HG03045 (cell line): Measurements from ENCODE around the gene RHOF.

Source experiments
- ATAC-seq: cut with Tn5 transposase; IDR thresholded peaks from one replicate; pipeline ENCODE4 v1.9.1; 2021; ENCODE audit warnings: mild to moderate bottlenecking, moderate library complexity; ENCODE audit not compliant: unreplicated experiment

Gene RHOF

DNA sequence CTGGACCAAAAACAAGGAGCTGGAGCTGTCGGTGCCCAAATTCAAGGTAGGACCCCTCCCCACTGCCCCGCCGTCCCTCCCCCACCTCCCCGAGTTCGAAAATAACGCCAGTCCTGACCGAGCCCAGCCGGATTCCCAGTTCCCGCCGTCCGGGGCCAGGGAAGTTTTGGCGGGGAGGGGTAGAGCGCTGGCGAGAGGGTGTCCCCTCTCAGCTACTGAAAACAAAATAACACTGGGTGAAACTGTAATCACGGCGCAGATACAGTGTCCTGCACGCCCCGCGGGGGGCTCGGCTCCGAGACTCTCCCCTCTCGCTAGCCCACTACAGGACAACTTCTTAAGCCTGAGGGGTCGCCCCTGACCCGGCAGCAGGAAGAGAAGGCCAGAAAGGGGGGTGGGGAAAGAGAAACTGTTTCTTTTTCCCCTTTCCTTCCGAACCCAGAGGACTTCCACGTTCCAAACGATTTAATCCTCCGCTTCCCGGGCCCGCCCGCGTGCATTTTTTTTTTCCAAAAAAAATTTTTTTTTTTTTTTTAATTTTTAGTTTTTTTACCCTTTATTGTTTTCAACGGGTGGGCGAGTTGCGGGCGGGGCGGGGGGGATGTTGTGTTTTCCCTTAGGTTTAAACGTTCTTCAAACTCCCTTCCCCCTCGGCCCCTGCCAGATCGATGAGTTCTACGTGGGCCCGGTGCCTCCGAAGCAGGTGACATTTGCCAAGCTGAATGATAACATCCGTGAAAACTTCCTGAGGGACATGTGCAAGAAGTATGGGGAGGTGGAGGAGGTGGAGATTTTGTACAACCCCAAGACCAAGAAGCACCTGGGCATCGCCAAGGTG, 11.9 kb upstream of the RHOF start:
- ATAC-seq, result no peak

DNA sequence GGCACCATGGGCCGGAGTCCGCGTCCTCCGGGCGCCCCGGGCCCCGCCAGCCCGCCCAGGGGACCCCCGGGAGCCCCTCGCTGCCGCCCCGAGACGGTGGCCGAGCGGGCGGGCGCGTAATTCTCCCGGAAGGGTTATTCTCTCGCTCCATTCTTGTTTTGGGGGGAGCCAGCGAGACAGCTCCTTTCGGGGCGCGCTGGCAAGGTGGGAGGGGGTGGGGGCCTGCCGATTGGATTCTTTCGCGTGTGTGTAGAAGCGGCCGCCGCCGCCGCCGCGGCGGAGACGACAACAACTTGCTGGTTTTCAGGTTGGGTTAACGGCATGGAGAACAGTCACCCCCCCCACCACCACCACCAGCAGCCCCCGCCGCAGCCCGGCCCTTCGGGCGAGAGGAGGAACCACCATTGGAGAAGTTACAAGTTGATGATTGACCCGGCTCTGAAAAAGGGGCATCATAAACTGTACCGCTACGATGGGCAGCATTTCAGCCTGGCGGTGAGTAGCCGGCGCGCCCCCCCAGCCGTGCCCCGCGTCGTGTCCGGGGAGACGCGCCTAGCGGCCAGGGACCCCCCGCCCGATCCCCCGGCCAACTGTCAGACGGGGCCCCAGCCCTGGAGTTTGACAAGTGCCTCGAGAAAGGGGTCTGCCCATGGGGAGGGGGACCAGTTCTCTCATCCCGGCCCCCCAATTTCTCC, 11.1 kb upstream of the RHOF start:
- ATAC-seq, result no peak

DNA sequence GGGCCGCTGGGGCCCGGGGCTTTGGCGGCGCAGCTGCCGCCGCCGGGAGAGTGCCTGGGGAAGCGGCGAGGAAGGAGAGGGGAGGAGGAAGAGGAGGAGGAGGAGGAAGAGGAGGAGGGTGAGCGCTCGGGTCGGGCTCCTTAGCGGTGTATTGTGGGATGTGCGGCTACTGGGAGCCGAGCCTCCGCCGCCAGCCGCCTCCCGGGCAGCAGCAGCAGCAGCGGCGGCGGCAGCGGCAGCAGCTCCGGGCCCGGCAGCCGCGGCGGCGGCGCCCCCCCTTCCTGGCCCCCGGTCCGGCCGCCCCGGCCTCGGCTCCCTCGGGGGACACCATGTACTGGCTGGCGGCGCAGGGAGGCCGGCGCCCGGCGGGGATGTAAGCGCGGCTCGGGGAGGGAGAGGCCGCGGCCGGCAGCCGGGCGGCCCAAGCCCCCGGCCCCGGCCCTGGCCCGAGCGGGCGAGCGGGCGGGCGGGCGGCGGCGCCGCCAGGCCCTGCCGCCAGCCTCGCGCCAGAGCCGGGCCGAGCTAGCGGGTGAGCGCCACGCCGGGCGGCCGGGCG, 10.5 kb upstream of the RHOF start, which contains the start of gene SETD1B:
Gene SETD1B (plus strand): TSS at position 149 of the 556 bp plus-strand sequence. CDS start 729 bp downstream, outside the sequence.
- ATAC-seq, result no peak

DNA sequence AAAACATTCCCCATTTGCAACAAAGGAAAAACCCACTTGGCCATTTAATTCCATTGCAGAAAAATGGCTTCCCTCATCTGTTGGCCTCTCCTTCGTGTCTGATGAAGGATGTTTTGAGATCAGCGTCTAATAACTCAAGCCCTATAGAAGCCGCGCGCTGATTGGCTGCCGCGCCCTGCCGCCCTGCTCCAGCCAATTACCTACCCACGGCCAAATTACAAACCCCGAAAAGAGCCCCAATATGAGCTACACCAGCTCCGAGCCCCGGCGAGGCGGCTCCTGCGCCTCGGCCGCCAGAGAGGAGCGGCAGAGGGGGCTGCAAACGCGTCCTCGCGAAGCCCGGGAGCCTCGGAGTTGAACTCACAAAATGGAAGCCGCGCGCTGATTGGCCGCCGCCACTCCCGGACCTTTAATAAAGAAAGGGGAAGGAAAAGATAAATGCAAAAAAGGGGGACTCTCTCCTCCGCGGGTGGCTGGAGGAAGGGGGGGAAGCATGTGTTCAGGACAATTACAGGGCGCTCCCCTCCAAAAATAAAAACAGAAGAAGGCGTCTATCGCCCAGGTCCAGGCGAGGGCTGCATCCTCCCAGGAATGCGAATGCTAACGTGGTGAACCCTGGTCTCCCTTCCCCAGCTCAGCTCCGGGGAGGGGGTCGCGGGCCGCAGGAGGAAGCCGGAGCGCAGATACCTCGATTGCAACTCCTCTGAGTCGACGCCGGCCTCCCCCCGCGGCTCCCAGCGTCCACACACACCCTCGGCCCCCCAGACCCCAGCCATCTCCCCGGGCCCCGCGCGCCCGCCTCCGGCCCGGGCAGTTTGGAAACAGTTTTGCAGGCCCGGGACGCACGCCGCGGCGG, 9.6 kb upstream of the RHOF start:
- peak; percentile 29 for ATAC-seq

DNA sequence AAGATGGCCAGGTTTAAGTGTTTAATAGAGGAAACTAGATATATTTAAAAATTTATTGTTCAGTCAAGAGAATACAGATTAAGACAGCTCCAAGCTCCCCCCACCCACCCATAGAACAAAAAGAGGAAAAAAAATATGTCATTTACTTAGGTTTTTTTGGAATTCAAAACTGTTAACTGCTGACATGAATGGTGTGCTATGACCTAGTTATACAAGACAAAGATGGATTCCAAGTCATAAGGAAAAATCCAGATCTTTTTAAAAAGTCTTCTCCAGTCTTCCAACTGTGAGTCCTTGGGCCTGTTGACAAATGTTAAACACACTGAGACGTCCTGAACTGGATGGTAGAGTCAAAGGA, 9.0 kb upstream of the RHOF start:
- ATAC-seq, result no peak

DNA sequence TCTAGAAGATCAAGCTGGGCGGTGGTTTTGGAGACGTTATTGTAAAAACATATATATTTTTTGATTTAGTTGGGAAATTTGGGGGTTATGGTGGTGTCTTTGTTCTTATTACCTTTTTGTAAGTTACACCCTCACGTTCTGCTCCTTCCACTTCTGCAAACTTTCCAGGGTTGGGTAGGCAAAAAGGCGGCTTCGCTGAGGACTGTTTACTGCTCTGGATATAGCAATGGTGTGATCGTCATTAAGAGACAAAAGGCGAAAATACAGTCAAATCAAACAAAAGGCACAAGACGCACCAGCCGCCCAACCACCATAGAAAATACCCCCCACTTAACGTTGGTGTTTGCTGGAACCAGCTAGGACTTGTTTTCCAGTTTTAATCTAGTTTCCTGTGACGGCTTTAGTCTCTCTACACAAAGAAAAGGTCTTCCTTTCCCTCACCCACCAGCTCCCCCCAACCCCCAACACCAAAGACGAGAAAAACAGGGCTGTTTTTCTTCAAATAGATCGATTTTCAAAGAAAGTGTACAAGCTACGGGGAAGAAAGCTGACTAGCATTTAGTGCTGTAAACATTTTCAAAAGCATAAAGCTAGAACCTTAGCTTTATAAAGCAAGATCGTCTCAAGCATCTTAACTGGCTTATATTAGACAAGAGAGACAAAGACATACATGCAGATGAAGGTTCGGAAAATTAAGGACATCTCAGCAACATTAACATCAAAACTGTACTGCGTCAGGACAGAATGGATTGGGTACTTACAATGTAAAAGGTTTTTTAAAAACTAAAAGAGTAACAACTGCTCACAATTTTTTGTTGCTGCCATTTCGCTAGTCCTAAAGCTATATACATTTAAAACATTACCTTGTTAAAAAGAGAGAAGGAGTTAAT, 8.4 kb upstream of the RHOF start:
- no peak for ATAC-seq

DNA sequence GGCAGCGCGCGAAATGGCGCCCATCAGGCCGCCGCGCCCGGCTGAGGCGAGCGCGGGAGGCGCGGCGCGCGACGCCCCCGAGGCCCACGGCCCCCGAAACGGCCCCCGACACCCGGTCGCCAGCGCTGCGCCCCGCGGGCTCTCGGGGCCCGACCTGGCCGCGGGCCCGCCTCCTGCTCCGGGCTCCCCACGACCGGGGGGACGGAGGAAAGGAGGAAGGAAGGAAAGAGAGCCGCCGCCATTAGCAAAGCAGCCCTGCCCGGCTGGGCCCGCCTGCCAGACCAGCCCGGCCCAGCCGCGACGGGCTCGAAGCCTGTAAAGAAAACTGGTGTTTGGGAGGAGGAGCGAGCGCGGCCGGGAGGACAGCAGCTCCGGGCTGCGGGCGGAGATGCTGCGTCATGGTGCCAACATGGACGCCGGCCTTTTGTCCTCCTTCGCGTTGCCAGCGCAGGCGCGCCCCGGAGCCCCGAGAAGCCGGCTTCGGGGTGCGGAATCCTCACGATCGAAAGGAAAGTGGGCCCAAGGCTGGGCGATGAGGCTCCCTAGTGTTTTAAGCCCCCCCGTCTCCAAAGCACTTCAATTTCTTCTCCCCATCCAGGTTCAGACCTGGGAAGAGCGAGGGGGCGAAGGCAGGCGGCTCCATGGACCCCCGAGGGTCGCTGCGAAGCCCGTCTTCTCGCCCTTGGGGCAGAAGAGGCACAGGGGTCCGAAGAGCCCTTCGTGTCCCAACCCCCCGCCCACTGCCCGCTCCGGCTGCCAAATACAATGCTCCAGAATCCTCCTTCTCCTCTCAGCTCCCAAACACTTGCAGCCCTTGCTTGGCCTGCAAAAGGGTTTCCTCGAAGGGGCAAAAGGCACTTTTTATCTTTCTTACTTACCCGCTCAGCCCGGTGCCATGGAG, 7.5 kb upstream of the RHOF start:
- ATAC-seq, result peak; percentile 2

DNA sequence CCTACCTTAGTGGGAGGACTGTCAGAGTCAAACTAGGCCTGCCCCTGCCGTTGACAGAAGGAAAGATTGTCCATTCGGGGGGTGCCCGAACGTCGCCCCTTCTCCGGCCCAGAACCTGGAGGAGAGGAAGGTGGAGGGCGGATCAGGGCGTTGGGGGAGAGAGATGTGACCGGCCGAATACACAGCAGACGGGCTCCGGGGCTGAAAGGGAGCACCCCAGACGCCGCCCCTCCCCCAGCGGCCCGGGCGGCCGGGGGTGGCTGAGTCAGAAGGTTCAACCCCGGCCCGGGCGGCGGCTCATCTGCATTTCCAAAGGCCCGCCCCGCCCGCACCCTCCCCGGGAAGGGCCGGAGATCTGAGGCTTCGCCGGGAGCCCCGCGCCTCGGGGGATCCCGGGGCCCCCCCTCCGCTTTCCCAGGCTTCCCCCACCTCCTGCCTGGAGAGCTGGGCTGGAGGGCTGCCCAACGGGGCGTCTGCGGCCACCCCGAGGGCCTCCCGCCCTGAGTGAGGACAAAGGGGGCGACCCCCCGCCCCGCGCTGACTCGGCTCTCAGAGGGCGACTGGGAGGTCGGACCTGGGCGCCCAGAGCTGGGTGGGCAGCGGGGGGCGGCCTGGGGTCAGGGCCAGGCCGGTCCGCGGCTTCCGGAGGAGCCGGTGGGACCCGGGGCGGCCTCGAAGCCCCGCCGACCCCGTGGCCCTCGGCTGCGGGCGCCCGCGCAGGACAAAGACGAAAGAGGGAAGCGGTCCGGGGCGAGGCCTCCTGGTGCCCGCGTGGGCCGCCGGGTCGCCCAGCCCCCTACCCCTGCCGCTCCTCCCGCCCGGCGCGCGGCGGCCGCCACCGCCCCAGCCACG, 6.6 kb upstream of the RHOF start:
- peak; percentile 30 for ATAC-seq

DNA sequence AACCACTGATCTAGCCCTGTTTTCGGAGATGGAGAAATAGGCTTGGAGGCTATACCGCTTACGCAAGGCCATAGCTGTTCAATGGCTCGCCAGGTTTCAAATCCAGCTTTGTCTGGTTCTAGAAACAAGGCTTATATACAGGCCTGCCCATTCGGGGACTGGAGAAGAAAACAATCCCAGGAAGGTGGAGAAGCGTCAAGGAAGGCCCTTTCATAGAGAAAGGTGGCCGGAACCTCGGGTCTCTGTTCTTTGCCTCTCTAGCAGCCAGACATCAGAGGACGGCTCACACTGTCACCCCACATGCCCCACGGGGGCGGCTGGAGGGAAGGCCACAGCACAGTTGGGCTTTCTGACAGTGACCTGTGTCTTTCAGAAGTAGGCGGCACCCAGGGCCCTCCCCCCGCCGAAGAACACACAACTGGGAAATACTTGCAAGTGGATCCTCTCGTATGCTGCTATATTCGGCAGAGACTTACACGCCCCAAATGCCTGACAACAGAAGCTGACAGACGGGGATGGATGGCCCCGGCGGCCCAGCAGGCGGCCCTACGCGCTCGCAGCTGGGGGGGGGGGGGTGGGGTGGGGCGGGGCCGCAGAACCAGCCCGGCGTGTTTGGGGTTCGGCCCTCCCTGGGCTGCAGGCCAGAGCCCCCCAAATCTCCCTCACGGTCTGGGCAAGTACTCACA, 5.8 kb upstream of the RHOF start:
- no peak for ATAC-seq

DNA sequence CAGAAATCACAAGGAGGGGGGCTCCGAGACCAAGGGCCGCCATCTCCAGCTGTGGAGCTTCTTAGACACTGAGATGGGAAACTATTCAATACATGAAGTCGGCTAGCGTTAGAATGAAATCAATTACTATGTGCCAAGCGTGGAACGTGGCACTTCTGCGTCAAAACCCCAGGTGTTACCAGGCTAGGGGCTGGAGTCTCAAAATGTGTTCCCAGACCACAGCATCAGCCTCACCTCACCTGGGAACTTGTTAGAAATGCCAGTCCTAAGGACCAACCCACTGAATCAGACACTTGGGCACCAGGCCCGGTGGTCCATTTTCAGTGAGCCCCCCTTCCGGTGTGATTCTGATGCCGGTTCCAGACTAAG, 5.3 kb upstream of the RHOF start:
- ATAC-seq, result no peak

DNA sequence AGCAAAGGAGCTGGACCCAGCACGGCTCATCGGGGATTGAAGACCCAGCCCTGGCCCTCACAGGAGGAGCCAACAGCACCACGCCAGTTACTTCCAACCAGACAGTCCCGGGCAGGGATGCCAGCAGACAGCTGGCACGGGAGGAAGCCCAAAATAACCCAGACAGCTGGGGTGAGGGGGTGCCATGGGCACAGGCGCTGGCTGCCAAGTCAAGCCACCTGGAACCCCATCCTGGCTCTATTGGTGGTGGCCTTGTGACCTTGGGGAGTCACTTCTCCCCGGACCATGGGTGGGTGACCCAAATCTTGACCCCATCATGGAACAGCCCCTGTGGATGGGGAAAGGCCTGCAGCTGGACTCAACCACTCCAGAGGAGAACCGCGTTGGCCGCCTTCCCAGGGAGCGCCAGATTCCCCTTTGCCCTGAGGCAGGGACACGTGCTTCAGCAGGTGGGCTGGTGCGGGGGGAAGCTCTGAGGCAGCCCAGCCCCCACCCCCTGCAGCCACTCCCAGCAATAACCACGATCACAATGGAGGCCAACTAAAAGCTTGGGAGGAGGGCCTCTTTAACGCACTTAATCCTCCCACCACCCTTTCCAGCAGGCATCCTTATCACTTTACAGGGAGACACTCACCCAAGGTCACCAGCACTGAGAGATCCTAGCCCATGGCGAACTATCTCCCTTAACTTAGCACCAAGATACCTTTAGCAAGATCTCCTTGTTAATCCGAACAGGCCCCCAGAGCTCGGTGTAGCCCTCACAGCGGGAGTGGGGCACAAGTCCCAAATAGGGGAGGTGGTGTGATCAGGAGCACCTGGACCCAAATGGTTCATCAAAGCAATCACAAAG, 4.7 kb upstream of the RHOF start:
- no peak for ATAC-seq

DNA sequence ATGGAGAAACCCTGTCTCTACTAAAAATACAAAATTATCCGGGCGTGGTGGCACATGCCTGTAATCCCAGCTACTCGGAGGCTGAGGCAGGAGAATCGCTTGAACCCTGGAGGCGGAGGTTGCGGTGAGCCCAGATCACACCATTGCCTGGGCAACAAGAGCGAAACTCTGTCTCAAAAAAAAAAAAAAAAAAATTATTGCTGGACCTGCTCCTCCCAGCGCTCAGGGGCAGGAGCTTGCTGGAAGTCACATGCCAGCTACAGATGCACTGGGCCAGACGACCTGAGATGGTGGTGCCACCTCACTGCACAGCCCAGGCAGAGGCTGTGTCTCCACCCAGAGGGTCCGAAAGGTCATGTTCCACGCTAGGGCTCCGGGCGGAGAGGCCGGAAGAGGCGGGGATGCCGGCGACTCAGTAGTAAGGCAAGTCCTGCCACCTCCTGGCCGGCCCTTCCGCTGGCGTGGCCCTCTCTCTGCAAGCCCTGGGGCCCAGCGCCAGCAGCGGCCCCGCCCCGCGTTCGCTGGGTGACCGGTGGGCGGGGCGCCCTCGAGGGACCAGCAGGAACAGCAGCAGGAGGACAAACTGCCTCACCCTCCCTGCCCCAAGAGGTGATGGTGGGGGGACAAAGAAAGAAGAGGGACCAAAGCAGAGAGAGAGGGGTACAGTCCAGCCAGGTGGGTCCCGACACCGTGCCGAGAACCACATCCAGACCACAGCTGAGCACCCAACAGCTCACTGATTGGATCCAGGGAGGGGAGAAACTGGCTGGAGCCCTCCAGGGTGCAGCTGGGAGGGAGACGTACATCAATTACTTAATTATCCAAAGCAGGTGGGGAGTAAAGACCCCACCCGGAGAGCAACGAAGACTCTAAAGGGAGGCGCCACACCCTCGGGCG, 3.6 kb upstream of the RHOF start:
- no peak for ATAC-seq

DNA sequence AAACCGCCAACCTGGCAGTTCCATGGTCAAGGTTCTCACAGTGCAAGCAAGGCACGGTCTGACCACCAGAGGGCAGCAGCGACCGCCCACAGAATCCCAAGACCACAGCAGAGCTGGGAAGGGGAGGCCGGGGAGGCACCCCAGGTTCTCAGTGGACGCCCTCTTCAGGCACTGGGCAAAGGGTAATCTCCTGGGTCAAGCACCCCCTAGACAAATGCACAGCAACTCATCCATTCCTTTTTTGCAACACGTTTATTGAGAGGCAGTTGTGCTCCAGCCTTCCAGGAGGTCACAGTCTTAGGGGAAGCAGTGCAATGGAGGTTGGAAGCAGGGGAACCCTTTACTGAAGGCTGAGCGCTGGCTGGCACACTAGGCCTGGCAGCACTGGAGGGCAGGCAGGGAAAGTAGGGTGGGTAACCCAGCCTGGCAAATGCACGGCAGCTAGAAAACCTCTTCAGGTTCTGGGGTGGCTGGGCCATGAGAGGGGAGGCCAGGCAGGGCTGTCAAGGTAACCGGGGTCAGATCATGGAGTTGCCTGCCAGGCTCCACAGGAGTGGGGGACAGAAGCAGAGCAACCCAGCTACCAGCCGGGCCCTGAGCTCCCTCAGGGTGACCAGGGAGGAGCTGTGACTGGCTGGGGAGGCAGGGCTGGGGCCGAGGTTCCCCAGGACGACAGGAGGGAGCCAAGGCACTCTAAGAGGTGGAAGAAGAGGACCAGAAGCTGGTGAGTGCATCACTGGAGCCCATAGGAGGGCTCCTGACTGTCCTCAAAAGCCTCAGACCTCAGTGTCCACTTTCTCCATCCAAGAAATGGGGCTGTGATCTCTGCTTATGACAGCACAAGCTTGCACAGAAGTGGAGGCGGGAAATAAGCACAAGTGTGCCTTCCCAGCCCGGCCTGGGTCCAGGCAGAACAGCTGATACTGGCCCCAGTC, 1.8 kb upstream of the RHOF start:
- ATAC-seq, result no peak

DNA sequence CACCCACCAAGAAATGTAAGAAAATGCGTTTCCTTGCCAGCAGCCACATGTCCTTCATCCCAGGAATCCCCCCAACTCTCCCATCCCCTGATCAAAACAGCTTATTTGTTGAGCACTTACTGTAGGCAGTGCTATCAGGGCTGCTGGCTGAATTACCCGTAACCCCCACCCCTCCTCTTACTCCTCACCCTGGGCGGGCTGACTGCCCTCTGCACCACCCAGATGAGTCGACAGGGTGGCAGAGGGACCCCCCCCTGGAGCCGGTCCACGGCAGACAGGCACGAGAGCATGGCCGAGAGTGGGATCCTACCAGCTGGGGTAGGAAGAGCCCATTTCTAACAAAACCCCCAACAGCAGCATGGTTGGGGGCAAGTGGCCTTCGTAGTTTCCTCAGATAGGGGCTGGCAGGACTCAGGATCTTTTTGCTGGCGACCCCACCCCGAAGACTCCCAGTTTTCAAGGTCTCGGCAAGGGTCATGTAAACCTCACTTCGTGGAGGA, 1.1 kb upstream of the RHOF start:
- ATAC-seq, result no peak
